SJCRH30 (cell line): ENCODE data around the gene RANBP3L. TPM values are rescaled to one million over a fixed set of nuclear protein-coding genes. Genes with fewer than 3 reads are reported as not detected.

Experiments
- DNase-seq, 2 experiments: peaks; one replicate each; pipeline ENCODE4 v3.0.0-alpha.2; 2015 to 2020
- H3K27ac ChIP-seq: fragments of 250-450 bp; sonication (Bioruptor Pico); 2 replicates; pipeline ENCODE4 v1.5.1; 2020; ENCODE audit warnings: mild to moderate bottlenecking, moderate library complexity
- H3K27me3 ChIP-seq: fragments of 250-450 bp; sonication (Bioruptor Pico); 2 replicates; pipeline ENCODE4 v1.5.1; 2020; ENCODE audit warnings: mild to moderate bottlenecking, moderate library complexity
- H3K36me3 ChIP-seq: fragments of 250-450 bp; sonication (Bioruptor Pico); 2 replicates; pipeline ENCODE4 v1.5.1; 2020; ENCODE audit warnings: mild to moderate bottlenecking, moderate library complexity
- H3K4me1 ChIP-seq: fragments of 250-450 bp; sonication (Bioruptor Pico); 2 replicates; pipeline ENCODE4 v1.5.1; 2020; ENCODE audit warnings: mild to moderate bottlenecking, moderate library complexity
- H3K4me3 ChIP-seq: fragments of 250-450 bp; sonication (Bioruptor Pico); 2 replicates; pipeline ENCODE4 v1.5.1; 2020; ENCODE audit warnings: mild to moderate bottlenecking, moderate library complexity
- H3K9me3 ChIP-seq: fragments of 250-450 bp; sonication (Bioruptor Pico); replicated peaks from 2 replicates; pipeline ENCODE4 v1.5.1; 2020; ENCODE audit warnings: mild to moderate bottlenecking, moderate library complexity
- total RNA-seq: library from RNA; depleted of rRNA; stranded (reverse); fragments of >200 nt; shearing (Covaris generic); gene quantifications from 2 replicates; pipeline ENCODE4 v1.2.3, GENCODE V29; 2014

Gene RANBP3L
- total RNA-seq, 1 experiment from 2014 or later, result 0.93 TPM

- H3K27ac ChIP-seq, result peak within 1 kb of the TSS; percentile 81
- DNase-seq, result peak; percentile 97 to 99
- H3K27me3 ChIP-seq, result no peaks in the 10 kb centered on the region
- no peaks in the 10 kb centered on the region for H3K9me3 ChIP-seq
- peaks cover 13% of the 10 kb centered on the region for H3K4me1 ChIP-seq
- H3K4me3 ChIP-seq, result peak within 1 kb of the TSS; percentile 68
- no peaks in the 10 kb centered on the region for H3K36me3 ChIP-seq
Observed at GRCh38 chr5:36241631-36242533, 59.8 kb downstream of the RANBP3L start, which contains the start of gene NADK2. Gene NADK2 (minus strand): TSS chr5:36241925. CDS start chr5:36241798, 127 bp downstream.

GRCh38 chr5:36240779-36241630, 60.7 kb downstream of the RANBP3L start:
- H3K27ac ChIP-seq, result peak overlapping the region; percentile 81
- no peaks in the 10 kb centered on the region for H3K27me3 ChIP-seq
- no peaks in the 10 kb centered on the region for H3K36me3 ChIP-seq

GRCh38 chr5:36239370-36240293, 62.1 kb downstream of the RANBP3L start:
- H3K27ac ChIP-seq, result peak overlapping the region; percentile 81; the same call in 1 of the 2 replicates
- no peaks in the 10 kb centered on the region for H3K27me3 ChIP-seq
- no peaks in the 10 kb centered on the region for H3K36me3 ChIP-seq
- H3K9me3 ChIP-seq, result no peaks in the 10 kb centered on the region
- peak overlapping the region; percentile 68 for H3K4me3 ChIP-seq
- no peak for DNase-seq
- peaks cover 22% of the 10 kb centered on the region for H3K4me1 ChIP-seq

More at GRCh38 chr5:36240779-36241630, 60.7 kb downstream of the RANBP3L start:
- Histone ChIP-seq H3K4me1 (peaks cover 18% of the 10 kb centered on the region), H3K9me3 (no peaks in the 10 kb centered on the region), H3K4me3 (peak overlapping the region; percentile 68)
- DNase-seq, result peak; percentile 81 to 84

GRCh38 chr5:36238502-36239295, 63.0 kb downstream of the RANBP3L start:
- DNase-seq, result no peak
- H3K9me3 ChIP-seq, result no peaks in the 10 kb centered on the region
- H3K36me3 ChIP-seq, result no peaks in the 10 kb centered on the region
- no peak overlapping the region for H3K4me3 ChIP-seq
- peaks cover 22% of the 10 kb centered on the region for H3K4me1 ChIP-seq
- H3K27me3 ChIP-seq, result no peaks in the 10 kb centered on the region
- no peak overlapping the region for H3K27ac ChIP-seq

GRCh38 chr5:36237751-36238150, 64.0 kb downstream of the RANBP3L start:
- Histone ChIP-seq H3K27ac (no peak overlapping the region), H3K36me3 (no peaks in the 10 kb centered on the region), H3K27me3 (no peaks in the 10 kb centered on the region), H3K9me3 (no peaks in the 10 kb centered on the region), H3K4me3 (no peak overlapping the region), H3K4me1 (peaks cover 20% of the 10 kb centered on the region)
- DNase-seq, result no peak

GRCh38 chr5:36236801-36237200, 64.9 kb downstream of the RANBP3L start:
- Histone ChIP-seq H3K27ac (no peak overlapping the region), H3K27me3 (no peaks in the 10 kb centered on the region), H3K4me1 (peaks cover 16% of the 10 kb centered on the region), H3K4me3 (no peak overlapping the region), H3K36me3 (peaks cover 5% of the 10 kb centered on the region; the same call in 1 of the 2 replicates), H3K9me3 (no peaks in the 10 kb centered on the region)
- no peak for DNase-seq

- no peak for DNase-seq
Observed at GRCh38 chr5:36232533-36232932, 69.2 kb downstream of the RANBP3L start.

GRCh38 chr5:36230151-36230790, 71.4 kb downstream of the RANBP3L start:
- Histone ChIP-seq H3K4me3 (no peak overlapping the region), H3K27ac (peak overlapping the region; percentile 65), H3K36me3 (peaks cover 21% of the 10 kb centered on the region), H3K27me3 (no peaks in the 10 kb centered on the region), H3K9me3 (no peaks in the 10 kb centered on the region), H3K4me1 (peaks cover 26% of the 10 kb centered on the region)
- peak; percentile 83 to 87 for DNase-seq

More at GRCh38 chr5:36232533-36232932, 69.2 kb downstream of the RANBP3L start:
- Histone ChIP-seq H3K27me3 (no peaks in the 10 kb centered on the region), H3K4me3 (no peak overlapping the region), H3K36me3 (peaks cover 5% of the 10 kb centered on the region; the same call in 1 of the 2 replicates), H3K9me3 (no peaks in the 10 kb centered on the region), H3K4me1 (peaks cover 36% of the 10 kb centered on the region), H3K27ac (no peak overlapping the region)

GRCh38 chr5:36228505-36228904, 73.2 kb downstream of the RANBP3L start:
- Histone ChIP-seq H3K27ac (no peak overlapping the region), H3K9me3 (no peaks in the 10 kb centered on the region), H3K4me1 (peaks cover 33% of the 10 kb centered on the region), H3K4me3 (no peak overlapping the region), H3K36me3 (peaks cover 34% of the 10 kb centered on the region), H3K27me3 (no peaks in the 10 kb centered on the region)
- no peak for DNase-seq

GRCh38 chr5:36227046-36227445, 74.7 kb downstream of the RANBP3L start:
- Histone ChIP-seq H3K4me3 (no peak overlapping the region), H3K36me3 (peaks cover 30% of the 10 kb centered on the region), H3K4me1 (peaks cover 48% of the 10 kb centered on the region), H3K27ac (no peak overlapping the region), H3K27me3 (no peaks in the 10 kb centered on the region), H3K9me3 (no peaks in the 10 kb centered on the region)
- DNase-seq, result no peak

- no peak overlapping the region for H3K4me3 ChIP-seq
- H3K9me3 ChIP-seq, result no peaks in the 10 kb centered on the region
- H3K36me3 ChIP-seq, result peaks cover 58% of the 10 kb centered on the region
- H3K27me3 ChIP-seq, result no peaks in the 10 kb centered on the region
- peaks cover 58% of the 10 kb centered on the region for H3K4me1 ChIP-seq
- H3K27ac ChIP-seq, result peak overlapping the region; percentile 91
- peak in 1 of 2 experiments; percentile 49 for DNase-seq
Observed at GRCh38 chr5:36222620-36223019, 79.1 kb downstream of the RANBP3L start.

- Histone ChIP-seq H3K4me3 (no peak overlapping the region), H3K27me3 (no peaks in the 10 kb centered on the region), H3K36me3 (peaks cover 54% of the 10 kb centered on the region), H3K27ac (no peak overlapping the region; the same call in 1 of the 2 replicates), H3K4me1 (peaks cover 46% of the 10 kb centered on the region), H3K9me3 (no peaks in the 10 kb centered on the region)
- no peak for DNase-seq
Observed at GRCh38 chr5:36217988-36218387, 83.7 kb downstream of the RANBP3L start.

- Histone ChIP-seq H3K36me3 (peaks cover 58% of the 10 kb centered on the region), H3K9me3 (no peaks in the 10 kb centered on the region), H3K27me3 (no peaks in the 10 kb centered on the region), H3K4me3 (no peak overlapping the region), H3K4me1 (peaks cover 42% of the 10 kb centered on the region), H3K27ac (no peak overlapping the region)
- DNase-seq, result no peak
Observed at GRCh38 chr5:36217567-36217966, 84.1 kb downstream of the RANBP3L start.
